Mesangial cell (primary cell): ENCODE data around the gene YES1. TPM values are rescaled to one million over a fixed set of nuclear protein-coding genes. Genes with fewer than 3 reads are reported as not detected.

Source experiments
- total RNA-seq: library from RNA; depleted of rRNA; stranded (reverse); fragments of >200 nt; gene quantifications from 2 replicates; pipeline ENCODE4 v1.2.3, GENCODE V29; 2015

The YES1 gene
- total RNA-seq = 116 and 134 TPM in 2 replicates

DNA sequence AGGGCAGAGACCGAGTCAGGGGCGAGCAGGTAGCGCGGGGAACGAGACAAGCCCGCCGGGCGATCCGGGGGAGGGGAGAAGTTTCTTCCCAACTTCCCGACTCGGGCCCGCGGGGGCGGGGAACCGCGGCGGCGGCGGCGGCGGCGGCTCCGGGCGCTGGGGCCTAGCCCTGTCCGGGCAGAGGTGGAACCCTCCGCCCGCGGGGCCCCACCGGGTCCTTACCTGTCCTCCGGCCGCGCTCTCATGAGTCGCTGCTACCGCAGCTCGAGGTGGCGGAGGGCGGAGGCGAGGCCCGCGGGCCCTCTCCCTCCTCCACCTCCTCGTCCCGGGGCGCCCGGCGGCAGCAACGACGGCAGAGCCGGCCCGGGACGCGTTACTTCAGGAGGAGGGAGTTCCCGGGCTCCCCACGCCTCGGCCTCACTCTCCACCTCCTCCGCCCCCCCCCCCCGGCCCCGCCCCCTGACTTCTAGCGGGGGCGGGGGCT lies at the start of gene YES1:
Gene YES1 (minus strand): TSS at position 351 of the 484 bp plus-strand sequence. CDS start 55,415 bp downstream, outside the sequence.

GRCh38 chr18:712401-713134 lies 99.5 kb downstream of the YES1 start, which contains the start of gene ENOSF1:
Gene ENOSF1, minus strand, starts transcription at chr18:712630. Its CDS starts 43 bp downstream, at chr18:712587.

Other genes with a start within 250 kb of the YES1 start
- gene CETN1, start 231.9 kb downstream of the YES1 start, total RNA-seq = not detected in 2 replicates
- 3.3 TPM in 1 of 2 replicates, not detected in the other for gene CLUL1, start 215.3 kb downstream of the YES1 start, total RNA-seq
- 7.1 and 69.6 TPM in 2 replicates for gene TYMS, start 154.6 kb downstream of the YES1 start, total RNA-seq
- gene ENOSF1, start 99.6 kb downstream of the YES1 start, total RNA-seq = 27.3 and 31.3 TPM in 2 replicates
- 4.6 TPM in 1 of 2 replicates, not detected in the other for gene ADCYAP1, start 92.6 kb upstream of the YES1 start, total RNA-seq